PFSK-1 (cell line): ENCODE results near the gene SRPK3.

Source experiments
- FOXP2 ChIP-seq: optimal IDR thresholded peaks from 2 replicates; pipeline ENCODE3; 2011; ENCODE audit warnings: borderline replicate concordance, control low read depth, inconsistent platforms; ENCODE audit not compliant: insufficient read depth; ENCODE audit errors: extremely low read length, extremely low read depth
- POLR2AphosphoS5 ChIP-seq: IDR thresholded peaks from 2 replicates; pipeline ENCODE4 v1.6.1; 2012; ENCODE audit warnings: low read depth, mild to moderate bottlenecking, control low read depth, low read length, moderate library complexity
- SIN3A ChIP-seq: IDR thresholded peaks from 2 replicates; pipeline ENCODE4 v1.6.1; 2012; ENCODE audit warnings: mild to moderate bottlenecking, low read length, moderate library complexity, borderline replicate concordance; ENCODE audit not compliant: insufficient read depth
- TAF1 ChIP-seq: IDR thresholded peaks from 2 replicates; pipeline ENCODE4 v1.6.1; 2012; ENCODE audit warnings: low read length, control low read depth, borderline replicate concordance; ENCODE audit not compliant: insufficient read depth
- TF ChIP-seq, protein P1 (sequence below), 2 experiments: IDR thresholded peaks; 2 replicates each; pipeline versions ENCODE4 v1.6.1 to v1.8.0; 2011 to 2012; ENCODE audit warnings: low read depth in 2 of 2, low read length in 2 of 2, control low read depth in 1 of 2, inconsistent platforms in 1 of 2, mild to moderate bottlenecking in 1 of 2, moderate library complexity in 1 of 2; ENCODE audit not compliant: insufficient read depth in 1 of 2

SRPK3 gene

GRCh38 chrX:153775293-153776119, 5.3 kb upstream of the SRPK3 start:
- TF ChIP-seq POLR2AphosphoS5 (no peak), SIN3A (no peak), FOXP2 (no peak), TAF1 (no peak)
- TF ChIP-seq, protein P1, sequence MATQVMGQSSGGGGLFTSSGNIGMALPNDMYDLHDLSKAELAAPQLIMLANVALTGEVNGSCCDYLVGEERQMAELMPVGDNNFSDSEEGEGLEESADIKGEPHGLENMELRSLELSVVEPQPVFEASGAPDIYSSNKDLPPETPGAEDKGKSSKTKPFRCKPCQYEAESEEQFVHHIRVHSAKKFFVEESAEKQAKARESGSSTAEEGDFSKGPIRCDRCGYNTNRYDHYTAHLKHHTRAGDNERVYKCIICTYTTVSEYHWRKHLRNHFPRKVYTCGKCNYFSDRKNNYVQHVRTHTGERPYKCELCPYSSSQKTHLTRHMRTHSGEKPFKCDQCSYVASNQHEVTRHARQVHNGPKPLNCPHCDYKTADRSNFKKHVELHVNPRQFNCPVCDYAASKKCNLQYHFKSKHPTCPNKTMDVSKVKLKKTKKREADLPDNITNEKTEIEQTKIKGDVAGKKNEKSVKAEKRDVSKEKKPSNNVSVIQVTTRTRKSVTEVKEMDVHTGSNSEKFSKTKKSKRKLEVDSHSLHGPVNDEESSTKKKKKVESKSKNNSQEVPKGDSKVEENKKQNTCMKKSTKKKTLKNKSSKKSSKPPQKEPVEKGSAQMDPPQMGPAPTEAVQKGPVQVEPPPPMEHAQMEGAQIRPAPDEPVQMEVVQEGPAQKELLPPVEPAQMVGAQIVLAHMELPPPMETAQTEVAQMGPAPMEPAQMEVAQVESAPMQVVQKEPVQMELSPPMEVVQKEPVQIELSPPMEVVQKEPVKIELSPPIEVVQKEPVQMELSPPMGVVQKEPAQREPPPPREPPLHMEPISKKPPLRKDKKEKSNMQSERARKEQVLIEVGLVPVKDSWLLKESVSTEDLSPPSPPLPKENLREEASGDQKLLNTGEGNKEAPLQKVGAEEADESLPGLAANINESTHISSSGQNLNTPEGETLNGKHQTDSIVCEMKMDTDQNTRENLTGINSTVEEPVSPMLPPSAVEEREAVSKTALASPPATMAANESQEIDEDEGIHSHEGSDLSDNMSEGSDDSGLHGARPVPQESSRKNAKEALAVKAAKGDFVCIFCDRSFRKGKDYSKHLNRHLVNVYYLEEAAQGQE (IDR thresholded peaks at IDR 0.05; ENCODE audit: insufficient read depth in 1 of 2, low read depth in 2 of 2, low read length in 2 of 2), result no peak

- TF ChIP-seq TAF1, result no peak
- TF ChIP-seq SIN3A, result no peak
These were observed 4.7 kb upstream of the SRPK3 start for GRCh38 chrX:153776120-153776599.

DNA sequence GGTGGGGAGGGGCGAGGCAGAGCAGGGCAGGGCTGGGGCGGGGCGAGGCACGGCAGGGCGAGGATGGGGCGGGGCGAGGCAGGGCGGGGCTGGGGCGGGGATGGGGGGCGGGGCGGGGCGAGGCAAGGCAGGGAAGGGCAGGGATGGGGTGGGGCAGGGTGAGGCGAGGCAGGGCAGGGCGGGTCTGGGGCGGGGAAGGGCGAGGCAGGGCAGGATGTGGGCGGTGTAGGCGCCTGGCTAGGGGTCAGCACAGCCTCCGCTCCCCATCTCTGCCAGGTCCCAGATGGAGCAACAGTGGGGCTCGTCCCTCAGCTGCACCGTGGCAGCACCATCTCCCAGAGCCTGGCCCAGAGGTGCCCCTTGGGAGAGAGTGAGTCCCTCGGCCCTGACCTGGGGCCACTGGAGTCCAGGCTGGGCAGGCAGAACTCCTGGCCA, 4.2 kb upstream of the SRPK3 start:
- TF ChIP-seq POLR2AphosphoS5 (no peak), TAF1 (no peak), FOXP2 (no peak), SIN3A (no peak)
- TF ChIP-seq, protein P1 (IDR thresholded peaks at IDR 0.05; ENCODE audit: insufficient read depth in 1 of 2, low read depth in 2 of 2, low read length in 2 of 2), result no peak

GRCh38 chrX:153777261-153778090, 3.4 kb upstream of the SRPK3 start:
- TF ChIP-seq TAF1, result no peak

GRCh38 chrX:153778181-153778580, 2.7 kb upstream of the SRPK3 start:
- no peak for TF ChIP-seq TAF1
- no peak for TF ChIP-seq POLR2AphosphoS5
- no peak for TF ChIP-seq SIN3A
- no peak for TF ChIP-seq FOXP2
- TF ChIP-seq, protein P1 (IDR thresholded peaks at IDR 0.05; ENCODE audit: insufficient read depth in 1 of 2, low read depth in 2 of 2, low read length in 2 of 2), result no peak

- TF ChIP-seq, protein P1 (IDR thresholded peaks at IDR 0.05; ENCODE audit: insufficient read depth in 1 of 2, low read depth in 2 of 2, low read length in 2 of 2), result no peak
- no peak for TF ChIP-seq TAF1
- no peak for TF ChIP-seq FOXP2
These were observed 2.1 kb upstream of the SRPK3 start for GRCh38 chrX:153778684-153779101.
